ENCODE data around the gene HES1. TPM values are rescaled to one million over a fixed set of nuclear protein-coding genes. Genes with fewer than 3 reads are reported as not detected.
A peak's percentile ranks its signal among the peaks of the same experiment; 100 is the strongest.
"Not testable (repeated sequence)": the region's sequence is repeated elsewhere in the genome, so short reads cannot be mapped to it uniquely, and the experiment has no call there.

The HES1 gene
- total RNA-seq, 1 experiment from 2014 or later = 38.2 TPM

DNA sequence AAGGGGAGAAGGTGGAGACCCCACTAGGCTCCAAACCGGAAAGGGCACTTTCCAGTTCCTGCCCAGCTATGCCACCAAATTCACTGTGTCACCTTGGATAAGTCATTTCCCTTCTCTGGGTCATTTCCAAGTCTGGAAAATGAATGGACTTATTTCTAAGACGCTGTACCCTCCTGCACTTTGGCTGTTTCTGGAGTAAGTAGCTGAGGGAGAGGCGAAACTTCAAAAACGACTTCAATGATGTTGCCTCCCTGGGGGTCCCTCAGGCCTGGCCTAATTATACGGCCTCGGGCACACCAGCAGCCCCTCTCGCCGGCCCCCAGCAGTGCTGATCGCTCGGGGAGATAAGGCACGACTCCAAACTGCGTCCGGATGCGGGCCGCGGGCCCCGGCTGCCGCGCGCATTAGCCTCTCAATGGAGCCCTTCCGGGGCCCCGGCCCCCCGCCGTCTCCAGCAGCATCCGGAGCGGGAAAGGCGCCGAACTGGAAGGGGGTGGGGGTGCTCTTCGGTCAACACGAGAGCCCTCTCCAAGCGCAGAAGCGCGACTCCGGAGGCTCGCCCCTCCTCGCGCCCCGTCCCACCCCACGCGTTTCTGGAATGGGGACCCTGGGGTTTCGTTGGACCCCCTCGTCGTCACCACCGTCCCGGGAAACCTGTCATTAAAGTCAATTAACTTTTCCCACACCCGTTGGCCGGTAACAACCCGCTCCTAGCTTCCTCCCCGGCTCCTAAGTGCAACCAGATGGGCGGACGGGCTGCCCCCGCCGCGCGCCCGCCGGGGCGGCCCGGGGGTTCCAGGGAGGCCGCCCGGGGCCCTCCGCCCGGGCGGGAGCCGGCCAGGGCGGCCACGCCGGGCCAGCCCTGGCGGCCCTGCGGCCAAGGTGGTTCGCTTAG is 4.8 kb downstream of the HES1 start:
- peak; percentile 88 for DNase-seq (ENCODE audit: low read depth)

- peak; percentile 97 for DNase-seq (ENCODE audit: low read depth)
These were observed 5.6 kb downstream of the HES1 start for GRCh38 chr3:194141415-194142155.

DNA sequence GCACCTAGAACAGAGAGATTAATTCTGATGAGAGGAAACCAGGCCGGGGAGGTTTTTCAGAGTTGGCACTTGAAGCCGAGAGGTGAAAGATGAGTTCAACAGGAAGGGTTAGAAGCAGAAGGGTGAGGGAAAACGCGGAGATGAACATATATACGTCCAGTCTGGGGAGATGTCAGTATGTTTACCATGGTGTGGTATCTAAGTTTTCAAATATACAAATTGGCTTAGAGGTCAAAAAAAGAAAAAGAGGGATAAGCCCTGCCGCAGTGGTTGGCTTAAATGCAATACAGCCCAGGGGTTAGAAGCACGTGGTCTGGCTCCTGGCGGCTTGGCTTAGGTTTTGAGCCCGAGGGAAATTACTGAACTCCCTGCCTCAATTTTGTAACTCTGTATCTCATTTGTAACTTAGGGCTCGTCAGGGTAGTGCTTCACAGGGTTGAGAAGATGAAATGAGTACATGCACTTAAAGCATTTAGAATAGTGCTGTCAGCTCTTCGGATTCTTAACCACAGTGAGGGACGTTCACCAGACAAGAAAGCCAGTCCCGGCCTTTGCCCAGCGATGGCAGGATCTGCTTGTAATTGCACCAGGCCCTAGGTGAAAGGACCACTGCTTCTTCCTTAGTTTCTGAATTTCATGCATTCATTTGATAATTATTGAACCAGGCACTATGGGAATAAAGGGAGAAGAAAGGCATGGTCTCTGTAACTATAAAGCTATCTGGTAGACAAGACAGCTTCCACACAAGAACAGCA is 6.4 kb downstream of the HES1 start:
- no peak for DNase-seq (ENCODE audit: low read depth)

- DNase-seq (ENCODE audit: low read depth) = no peak
These were observed 9.8 kb downstream of the HES1 start for GRCh38 chr3:194145702-194146101.

GRCh38 chr3:194147679-194148078 is 11.7 kb downstream of the HES1 start:
- DNase-seq (ENCODE audit: low read depth) = no peak

GRCh38 chr3:194148383-194148782 is 12.4 kb downstream of the HES1 start:
- peak; percentile 77 for DNase-seq (ENCODE audit: low read depth)

GRCh38 chr3:194150252-194150934 is 14.4 kb downstream of the HES1 start:
- peak; percentile 21 for DNase-seq (ENCODE audit: low read depth)

DNA sequence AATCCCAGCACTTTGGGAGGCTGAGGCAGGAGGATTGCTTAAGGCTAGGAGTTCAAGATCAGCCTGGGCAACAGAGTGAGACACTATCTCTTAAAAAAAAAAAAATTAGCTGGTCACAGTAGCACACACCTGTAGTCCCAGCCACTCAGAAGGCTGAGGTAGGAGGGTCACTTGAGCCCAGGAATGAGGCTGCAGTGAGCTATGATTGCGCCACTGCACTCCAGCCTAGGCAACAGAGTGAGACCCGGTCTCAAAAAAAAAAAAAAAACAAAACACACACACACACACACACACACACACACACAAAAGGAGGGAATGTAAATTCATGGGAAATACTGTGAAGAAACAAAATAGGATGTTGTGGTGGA is 15.0 kb downstream of the HES1 start:
- not testable (repeated sequence) for DNase-seq (ENCODE audit: low read depth)

DNA sequence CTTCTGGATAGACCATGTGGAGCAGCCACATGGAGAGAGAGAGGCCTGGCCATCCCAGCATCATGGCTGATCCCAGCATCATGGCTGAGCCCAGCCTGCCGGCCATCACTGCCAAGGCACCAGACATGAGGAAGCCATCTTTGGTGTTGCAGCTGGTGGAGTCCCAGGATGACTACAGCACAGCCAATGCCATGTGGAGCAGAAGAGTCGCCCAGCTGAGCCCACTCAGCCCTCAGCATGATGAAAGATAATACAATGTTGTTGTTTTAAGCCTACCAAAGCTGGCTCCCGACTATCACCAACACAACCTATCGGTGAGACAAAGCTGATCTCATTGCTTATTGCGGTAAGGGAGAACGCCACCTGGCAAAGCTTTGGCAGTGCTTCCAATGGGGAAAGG is 18.4 kb downstream of the HES1 start:
- no peak for DNase-seq (ENCODE audit: low read depth)

DNA sequence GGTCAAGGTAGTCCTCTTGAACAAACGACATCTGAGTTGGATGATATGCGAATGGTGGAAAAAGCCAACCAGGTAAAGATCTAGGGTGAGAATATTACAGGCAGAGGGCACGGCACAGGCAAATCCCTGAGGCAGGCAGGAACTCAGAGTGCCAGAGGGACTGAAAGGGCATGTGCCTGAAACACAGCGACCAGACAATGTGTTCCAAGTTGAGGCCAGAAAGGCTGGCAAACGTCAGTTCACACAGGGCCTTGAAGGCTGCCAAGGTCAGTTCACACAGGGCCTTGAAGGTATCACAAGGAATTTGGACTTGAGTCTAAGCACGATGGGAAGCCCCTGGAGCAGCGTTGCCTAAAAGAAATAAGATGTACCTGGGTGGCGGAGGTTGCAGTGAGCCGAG is 20.1 kb downstream of the HES1 start:
- DNase-seq (ENCODE audit: low read depth) = no peak

DNA sequence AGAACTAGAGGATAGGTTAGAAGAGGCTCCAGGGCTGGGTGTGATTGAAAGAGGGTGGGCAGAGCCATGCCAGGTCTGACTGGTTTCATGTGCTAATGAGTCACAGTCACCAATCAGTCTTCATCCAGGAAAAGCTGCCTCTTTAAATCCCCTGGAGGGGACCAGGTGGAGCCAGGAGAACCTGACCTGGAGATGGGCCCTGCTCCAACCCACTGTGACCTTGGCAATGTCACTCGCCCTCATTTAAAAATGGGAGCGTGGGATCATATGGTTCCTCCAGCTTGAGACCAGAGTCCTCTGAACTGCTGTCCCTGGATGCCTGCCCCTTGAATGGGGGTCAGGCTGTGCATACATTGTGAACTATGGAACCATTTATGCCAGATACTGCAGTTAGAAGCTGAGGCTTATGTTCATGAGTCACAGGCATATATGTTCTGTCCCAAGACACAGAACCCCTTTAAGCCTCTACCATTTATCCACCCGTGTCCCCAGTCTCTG is 23.0 kb downstream of the HES1 start:
- DNase-seq (ENCODE audit: low read depth) = no peak

DNA sequence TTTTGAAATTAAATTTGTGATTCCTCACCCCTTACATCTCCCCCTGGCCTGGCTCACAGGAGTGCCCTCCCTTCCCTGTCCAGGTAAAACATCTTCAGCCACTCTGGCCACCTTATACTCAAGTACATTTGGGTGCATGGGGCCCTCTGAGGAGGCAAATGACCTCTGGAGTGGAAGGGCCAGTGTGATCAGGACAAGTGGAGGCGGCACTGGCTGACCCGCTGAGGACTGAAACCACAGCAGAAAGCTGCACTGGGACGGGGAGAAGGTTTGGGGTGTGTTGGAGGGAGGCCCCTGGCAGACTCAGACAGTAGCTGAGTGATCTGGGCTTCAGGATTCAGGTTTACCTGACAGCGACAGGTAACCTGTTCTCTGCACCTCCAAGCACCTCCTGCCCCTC is 24.2 kb downstream of the HES1 start:
- no peak for DNase-seq (ENCODE audit: low read depth)

DNA sequence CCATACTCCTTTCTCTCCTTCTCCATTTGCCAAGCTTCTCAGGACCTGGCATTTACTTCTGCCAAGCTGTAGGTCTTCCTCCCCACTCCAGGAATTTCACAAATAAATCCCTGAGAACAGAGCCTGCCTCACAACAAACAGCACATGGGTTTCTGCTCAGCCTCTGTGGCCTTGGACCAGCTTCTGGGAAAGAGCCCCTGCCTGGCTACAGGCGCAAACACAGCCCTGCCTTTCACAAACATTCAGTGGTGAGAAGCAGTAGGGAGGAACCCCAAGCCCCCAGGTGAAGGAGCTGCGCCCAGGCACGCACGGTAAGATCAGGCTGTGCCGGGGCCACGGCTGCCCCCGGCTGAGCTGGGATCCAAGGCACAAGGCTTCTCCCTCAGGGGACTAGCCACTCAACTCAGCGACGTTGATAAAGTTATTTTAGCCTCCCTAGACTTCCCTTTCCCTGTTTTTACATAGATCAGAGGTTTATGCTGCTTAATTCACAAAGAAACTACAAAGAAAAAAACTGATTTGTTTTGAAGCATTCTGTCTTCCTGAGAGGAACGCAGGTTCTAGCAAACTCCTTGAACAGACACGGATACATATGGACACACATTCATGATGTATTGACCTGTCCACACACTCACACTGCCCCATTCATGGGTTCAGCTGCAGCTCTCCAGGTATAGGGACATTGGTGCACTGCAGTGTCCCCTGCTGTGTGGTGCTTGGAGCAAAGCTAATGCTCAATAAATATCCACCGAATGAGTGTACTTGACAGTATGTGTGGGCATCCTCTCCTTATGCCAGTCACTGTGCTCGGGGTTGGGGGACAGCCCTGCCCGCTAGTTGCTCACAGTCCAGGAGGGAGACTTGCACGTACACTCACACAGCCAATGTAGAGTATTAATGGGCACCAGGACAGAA is 25.4 kb downstream of the HES1 start:
- no peak for DNase-seq (ENCODE audit: low read depth)

GRCh38 chr3:194162070-194162678 is 26.2 kb downstream of the HES1 start:
- DNase-seq (ENCODE audit: low read depth) = no peak

- DNase-seq (ENCODE audit: low read depth) = no peak
These were observed 27.1 kb downstream of the HES1 start for GRCh38 chr3:194162817-194163584.

DNA sequence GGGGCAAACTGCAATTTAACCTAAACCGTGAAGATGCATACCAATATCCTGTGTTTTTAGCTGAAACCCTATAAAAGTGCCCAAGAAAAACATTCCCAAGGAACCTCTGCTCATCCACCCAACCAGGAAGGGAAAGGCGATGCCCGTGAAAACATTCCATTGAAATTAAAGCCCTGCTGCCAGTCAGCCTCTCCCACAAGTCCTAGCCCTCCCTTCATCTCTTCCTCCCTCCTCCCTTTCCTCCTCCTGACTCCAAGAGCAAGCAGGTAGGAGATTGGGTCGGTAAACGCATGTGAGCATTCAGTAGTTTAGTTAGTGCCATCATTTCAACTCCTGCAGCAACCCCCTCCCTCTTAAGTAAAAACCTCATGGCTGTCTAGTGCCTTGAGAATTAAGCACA is 27.7 kb downstream of the HES1 start:
- DNase-seq (ENCODE audit: low read depth) = no peak

DNA sequence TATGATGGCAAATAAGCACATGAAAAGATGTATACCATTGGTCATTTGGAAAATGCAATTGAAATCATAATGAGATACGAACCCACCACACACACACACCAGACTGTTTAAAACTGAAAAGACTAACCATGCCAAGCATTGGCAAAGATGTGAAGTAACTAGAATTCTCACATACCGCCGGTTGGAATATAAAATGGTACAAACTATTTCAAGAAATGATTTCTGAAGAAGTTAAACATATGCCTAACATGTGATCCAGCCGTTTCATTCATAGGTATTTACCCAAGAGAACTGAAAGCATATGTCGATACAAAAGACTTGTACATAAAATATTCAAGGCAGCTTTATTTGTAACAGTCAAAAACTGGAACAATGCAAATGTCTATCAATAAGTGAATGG is 28.9 kb downstream of the HES1 start:
- no peak for DNase-seq (ENCODE audit: low read depth)

DNA sequence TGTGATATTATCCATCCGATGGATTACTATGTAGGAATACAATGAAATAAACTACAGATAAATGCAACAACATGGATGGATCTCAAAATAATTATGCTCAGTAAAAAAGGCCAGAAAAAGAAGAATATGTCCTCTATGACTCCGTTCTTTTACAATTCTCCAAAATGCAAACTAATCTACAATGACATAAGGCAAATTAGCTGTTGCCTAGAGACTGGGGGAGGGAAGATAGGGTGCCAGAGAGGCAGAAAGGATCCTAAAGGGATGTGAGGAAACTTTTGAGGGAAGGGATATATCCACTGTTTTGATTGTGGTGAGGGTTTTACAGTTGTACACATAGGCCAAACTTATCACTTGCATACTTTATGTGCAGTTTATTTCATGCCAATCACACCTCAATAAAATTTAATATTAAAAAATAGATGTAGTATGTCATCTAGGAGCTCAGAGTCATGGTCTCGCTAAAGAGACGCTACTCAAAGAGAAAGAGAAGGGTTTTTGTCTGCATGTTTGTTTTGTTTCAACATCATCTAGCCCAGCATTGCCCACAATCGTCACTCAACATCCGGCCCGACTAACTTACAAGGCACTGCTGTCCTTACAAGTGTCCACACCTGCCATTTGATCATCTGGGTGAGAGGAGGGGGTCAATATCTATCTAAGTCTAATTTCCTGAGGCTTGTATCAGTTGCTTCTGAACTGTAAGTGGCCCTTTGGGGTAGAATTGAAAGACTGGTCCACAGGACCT is 29.5 kb downstream of the HES1 start:
- DNase-seq (ENCODE audit: low read depth) = no peak
